Measurements from ENCODE around the gene MLIP.

The MLIP gene

DNA sequence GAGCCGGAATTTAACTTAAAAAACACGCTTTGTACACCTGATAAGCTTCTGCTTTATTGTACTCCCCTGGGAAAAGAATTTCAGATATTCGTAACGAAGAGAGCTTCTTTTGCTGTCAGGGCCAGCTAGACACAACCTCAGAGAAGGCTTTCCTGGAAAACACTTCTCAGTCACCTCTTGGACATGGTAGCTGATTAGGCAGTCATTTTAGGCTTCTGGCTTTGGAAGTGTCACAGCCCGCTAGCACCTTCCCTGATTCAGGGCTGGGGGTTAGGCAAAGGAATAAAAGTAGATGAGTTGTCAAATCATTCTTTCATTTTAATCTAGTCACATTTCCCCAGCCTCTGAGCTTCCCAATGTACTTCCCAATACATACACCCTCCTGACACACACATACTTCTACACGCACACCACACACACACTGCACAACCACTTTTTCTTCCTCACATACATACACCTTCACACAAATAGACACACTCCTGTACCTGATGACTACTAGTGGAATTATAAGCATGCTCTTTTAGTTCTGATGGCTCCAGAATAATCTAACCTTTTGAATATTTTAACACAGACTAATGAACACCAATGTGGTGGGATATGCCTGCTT, 162.1 kb downstream of the MLIP start:
- in situ Hi-C loops (cut with MboI; ENCODE audit: low sequenced_read_pairs): no loop called here

DNA sequence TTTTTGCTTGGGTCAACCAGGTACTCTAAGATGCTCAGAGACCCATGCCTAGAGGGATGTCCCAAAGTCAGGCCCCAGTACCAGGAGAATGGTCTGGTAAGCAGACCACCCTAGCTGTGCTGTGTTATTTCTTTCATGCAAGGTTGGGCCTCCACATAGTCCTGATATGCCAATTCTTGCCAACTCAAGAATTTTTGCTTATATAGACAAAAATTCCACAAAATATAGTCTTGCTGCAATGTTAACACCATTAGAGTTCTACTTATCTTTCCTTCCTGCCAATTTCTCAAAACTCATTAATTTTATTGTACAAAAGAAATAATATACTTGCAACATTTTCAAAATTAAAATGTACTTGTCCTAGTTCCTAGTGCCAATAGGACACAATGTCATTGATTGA, 163.1 kb downstream of the MLIP start:
- in situ Hi-C loops (cut with MboI; ENCODE audit: low sequenced_read_pairs): no loop called here

DNA sequence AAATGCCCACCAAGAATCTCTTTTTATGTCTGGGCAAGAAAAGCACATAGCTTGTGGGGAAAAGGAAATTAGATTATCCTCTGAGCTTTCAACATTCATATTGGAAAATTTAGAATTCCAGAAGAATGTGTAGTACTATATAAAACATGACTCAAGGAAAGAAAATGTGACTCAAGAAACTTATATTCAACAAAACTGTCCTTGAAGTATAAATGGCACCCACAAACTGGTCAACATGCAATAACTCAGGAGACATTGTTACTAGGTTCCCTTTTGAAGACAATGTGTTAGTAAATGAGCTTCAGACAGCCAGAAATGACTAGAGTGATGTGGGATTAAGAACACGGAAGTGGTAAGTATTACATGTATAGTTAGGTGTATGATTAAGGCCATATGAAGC, 170.9 kb downstream of the MLIP start:
- in situ Hi-C loops (cut with MboI; ENCODE audit: low sequenced_read_pairs): no loop called here

DNA sequence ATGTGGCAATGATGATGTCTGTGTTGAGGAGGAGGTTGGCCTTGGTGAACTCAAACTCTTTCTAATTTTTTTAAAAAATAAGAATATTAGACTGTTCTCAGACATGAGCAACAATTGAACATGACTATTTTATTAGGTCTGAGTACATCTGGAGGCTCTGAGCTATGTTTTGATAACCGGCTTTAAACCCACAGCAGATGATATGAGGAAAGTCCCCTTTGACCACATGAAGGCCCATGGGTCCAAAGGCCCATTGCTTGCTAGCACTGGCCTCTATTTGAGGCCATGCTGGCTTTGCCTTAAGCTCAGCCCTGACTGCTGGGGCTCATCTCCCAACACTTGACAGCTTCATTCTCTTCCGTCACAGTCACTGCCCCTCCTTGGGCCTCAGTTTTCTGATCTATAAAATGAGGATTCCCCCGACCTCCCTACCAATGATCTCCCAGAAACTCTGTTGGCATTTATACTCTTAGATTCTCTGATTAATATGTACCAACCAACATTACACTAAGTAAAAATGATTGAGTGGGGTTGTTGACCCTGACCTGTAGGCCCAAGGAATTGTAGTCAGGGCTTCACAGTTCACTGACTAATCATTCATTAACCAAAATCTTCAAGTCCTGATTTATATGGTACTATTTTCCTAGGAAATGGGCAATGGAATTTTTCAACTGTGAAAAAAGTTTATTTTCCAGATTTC, 173.1 kb downstream of the MLIP start:
- in situ Hi-C loops (cut with MboI; ENCODE audit: low sequenced_read_pairs): no loop called here

GRCh38 chr6:54285595-54285994, 174.4 kb downstream of the MLIP start:
- in situ Hi-C loops (cut with MboI; ENCODE audit: low sequenced_read_pairs): no loop called here

- in situ Hi-C loops (cut with MboI; ENCODE audit: low sequenced_read_pairs): no loop called here
Observed at GRCh38 chr6:54286141-54286540, 174.9 kb downstream of the MLIP start.

DNA sequence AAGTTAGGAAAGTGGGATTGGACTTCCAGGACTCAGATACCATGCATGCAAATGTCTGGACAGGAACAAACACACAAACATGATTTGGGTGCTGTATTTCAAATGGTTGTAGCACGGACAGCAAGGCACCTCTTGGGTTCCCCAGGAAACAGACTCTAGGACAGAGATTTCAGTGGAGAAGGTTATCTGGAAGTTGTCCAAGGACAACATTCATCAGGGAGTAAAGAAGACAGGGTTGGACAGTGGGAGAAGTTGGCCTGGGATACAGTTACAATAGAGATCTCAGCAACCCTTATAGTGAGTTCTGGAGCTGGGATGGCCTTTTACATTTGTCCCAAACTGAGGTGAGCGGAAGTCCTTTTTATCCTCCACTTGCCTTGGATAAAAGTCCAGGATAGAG, 177.2 kb downstream of the MLIP start:
- in situ Hi-C loops (cut with MboI; ENCODE audit: low sequenced_read_pairs): no loop called here

- in situ Hi-C loops (cut with MboI; ENCODE audit: low sequenced_read_pairs): no loop called here
Observed at GRCh38 chr6:54289426-54289825, 178.2 kb downstream of the MLIP start.

DNA sequence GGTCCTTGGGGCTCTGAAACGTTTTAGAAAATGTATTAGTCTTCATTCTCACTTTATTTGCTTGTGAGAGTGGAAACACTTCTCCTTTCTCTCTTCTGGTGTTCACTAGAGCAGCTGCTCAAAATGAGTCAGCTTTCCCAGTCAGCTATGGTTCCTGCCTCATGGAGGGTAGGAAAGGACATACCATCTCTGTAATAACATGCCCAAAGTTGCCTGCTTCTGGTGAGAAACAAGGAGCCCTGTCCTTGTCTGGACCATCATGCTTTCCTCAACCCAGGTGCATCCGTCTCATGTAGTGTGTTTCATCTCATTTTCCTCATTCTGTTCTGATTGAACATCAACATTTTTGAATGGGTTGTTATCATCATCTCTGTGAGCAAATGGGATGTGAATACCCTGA, 179.9 kb downstream of the MLIP start:
- in situ Hi-C loops (cut with MboI; ENCODE audit: low sequenced_read_pairs): no loop called here

- in situ Hi-C loops (cut with MboI; ENCODE audit: low sequenced_read_pairs): no loop called here
Observed at GRCh38 chr6:54291738-54292137, 180.5 kb downstream of the MLIP start.

DNA sequence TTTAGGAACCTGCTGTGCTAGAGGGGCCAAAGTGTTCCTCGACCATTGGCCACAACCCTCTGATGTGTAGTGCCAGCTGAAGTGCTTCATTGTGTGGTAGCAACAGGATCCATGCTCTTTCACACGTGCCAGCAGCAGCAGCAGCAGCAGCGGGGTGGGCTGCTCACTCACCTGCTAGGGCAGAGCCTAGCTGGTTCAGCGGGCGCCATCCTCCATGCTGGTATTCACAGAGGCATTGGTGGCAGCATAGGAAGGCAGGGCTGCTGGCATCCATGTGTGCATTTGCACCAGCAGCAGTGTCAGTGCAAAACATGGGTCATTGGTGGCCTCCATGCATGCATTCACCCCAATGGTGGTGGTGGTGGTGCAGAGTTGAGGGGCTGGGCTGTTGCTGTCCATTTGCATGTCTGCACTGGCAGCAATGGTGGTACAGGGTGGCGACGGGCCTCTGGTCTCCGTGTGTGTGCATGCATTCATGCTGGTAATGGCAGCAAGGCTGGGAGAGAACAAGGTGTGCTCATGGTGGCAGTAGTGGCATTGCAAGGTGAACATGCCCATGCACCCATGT, 183.8 kb downstream of the MLIP start:
- in situ Hi-C loops (cut with MboI; ENCODE audit: low sequenced_read_pairs): no loop called here

GRCh38 chr6:54299542-54300269, 188.5 kb downstream of the MLIP start:
- in situ Hi-C loops (cut with MboI; ENCODE audit: low sequenced_read_pairs): no loop called here

DNA sequence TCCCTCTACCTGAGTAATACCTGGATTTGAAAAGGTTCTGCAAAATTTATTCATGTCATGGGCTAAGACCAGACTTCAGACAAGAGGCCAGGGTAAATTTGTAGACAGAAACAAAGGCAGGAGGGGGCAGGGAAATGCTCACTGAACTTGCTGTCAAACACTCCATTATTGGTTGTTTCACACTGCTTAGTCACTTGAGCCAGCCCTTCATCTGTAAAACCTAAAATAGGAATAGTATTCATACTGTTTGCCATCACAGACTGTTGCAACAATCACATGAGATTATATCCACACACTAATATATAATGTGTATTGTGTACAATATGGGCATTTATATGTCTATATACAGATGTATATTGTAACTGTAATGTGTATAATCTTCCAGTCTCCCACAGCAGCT, 190.5 kb downstream of the MLIP start:
- in situ Hi-C loops (cut with MboI; ENCODE audit: low sequenced_read_pairs): no loop called here

DNA sequence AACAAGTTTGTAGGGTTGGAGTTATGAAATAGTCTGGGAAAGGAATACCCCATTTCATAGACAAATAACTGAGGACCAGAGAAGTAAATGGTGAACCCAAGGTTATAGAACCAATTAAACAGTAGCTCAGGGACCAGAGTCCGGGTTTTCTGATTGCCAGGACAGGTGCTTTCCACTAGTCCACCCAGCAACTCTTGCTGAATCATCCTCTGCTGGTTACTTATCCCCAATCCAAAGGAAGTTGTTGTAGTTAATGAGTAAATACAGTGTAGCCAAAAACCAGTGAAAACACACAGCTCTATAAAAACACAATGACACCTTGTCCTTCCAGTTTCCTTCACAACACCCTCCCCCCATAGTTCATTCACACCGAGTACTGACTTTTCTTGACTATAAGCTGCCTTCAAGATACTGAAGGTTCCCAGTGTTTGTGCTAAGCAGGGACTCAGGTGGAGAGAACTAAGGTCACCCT, 196.2 kb downstream of the MLIP start:
- in situ Hi-C loops (cut with MboI; ENCODE audit: low sequenced_read_pairs): no loop called here

DNA sequence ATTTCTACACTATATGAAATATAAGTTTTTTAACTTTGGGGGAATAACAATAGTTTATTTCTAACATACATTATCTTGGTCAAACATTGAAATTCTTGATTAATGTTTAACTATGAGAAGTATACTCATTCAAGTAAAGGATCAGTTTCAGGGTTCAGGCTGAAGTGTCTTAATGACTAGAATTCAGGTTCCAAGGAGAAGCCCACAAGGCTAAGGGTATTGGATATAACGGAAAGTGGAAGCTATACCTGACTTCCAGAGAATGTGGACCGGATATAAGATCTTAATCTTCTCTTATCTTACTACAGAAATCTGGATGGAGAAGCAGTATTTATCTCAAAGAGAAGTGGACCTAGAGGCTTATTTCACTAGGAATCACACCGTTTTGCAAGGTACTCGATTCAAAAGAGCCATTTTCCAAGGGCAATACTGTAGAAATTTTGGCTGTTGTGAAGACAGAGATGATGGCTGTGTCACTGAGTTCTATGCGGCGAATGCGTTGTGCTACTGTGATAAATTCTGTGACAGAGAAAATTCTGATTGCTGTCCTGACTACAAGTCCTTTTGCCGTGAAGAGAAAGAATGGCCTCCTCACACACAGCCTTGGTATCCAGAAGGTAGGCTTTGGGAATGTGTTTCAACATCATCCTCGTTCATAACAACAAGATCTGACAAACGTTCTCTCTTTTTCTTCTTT, 197.2 kb downstream of the MLIP start, which contains the start of gene TINAG:
TSS of gene TINAG (plus strand) at position 153 of the 697 bp plus-strand sequence. CDS start at position 263, 110 bp downstream.
- in situ Hi-C loops (cut with MboI; ENCODE audit: low sequenced_read_pairs): no loop called here

DNA sequence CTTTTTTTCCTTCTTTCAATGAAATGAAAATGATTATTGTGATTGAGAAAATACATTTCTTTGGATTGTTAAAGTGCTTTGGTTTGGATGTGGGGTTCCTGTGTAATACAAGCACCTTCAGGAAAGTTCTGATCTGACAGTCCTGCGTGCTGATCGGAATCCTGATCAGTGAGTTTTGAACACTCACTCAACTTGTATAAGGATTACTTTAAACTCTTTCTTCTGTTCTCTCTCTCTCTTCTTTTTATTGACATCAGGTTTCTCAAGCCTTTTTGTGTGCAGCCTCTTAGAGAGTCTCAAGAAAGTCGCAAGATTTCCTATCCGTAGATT, 197.7 kb downstream of the MLIP start:
- in situ Hi-C loops (cut with MboI; ENCODE audit: low sequenced_read_pairs): no loop called here

DNA sequence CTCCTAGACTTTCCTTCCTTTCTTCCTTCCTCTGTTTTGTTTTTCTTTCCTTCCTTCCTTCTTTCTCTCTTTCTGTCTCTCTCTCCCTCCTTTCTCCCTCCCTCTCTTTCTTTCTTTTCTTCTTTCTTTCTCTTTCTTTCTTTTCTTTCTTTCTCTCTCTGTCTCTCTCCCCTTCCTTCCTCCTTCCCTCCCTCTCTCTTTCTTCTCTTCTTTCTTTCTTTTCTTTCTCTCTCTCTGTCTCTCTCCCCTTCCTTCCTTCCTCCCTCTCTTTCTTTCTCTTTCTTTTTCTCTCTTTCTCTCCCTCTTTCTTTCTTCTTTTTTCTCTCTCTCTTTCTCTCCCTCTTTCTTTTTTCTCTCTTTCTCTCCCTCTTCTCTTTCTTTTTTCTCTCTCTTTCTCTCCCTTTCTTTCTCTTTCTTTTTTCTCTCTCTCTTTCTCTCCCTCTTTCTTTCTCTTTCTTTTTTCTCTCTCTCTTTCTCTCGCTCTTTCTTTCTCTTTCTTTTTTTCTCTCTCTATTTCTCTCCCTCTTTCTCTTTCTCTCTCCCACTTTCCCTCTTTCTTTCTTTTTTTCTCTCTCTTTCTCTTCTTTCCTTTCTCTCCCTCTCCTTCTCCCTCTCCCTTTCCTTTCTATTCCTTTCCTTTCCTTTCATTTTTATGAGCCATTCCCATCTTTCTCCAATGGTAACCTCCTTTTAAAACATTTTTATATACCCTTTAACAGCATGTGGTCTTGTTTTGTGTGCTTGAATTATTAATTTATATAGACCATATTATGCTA, 199.3 kb downstream of the MLIP start:
- in situ Hi-C loops (cut with MboI; ENCODE audit: low sequenced_read_pairs): no loop called here

DNA sequence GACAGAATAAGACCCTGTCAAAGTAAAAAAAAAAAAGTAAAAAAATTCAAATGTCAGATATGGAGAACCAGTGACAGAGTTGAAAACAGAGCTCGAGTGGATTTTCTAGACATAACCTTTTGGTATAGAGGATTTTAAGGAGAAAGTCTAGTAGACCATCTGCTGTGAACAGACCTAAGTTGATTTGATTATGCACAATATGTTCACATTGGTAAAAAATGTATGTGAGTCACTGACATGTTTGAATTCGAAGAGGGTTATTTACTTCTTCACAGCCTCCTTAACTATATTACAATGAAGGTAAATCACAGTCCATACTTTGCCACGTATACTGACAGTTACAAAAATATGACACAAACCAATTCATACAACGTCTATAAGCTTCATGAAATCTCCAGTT, 204.4 kb downstream of the MLIP start:
- in situ Hi-C loops (cut with MboI; ENCODE audit: low sequenced_read_pairs): no loop called here

Data from HL-60/S4 treated with retinoic acid at 250 ng/mL for 4 days and 3 days (cell line).